Effector memory CD4-positive, alpha-beta T cell (primary cell): ENCODE measurements around the gene BYSL.
A peak's percentile ranks its signal among the peaks of the same experiment; 100 is the strongest.

Experiments used
- DNase-seq, 3 donors: peaks; one replicate each; pipeline ENCODE4 v3.0.0-alpha.2; 2020
- H3K27ac ChIP-seq: 2 replicates; pipeline ENCODE4 v1.7.0; 2013; ENCODE audit warnings: mild to moderate bottlenecking, low read length, moderate library complexity; ENCODE audit not compliant: insufficient read depth, poor library complexity, severe bottlenecking
- H3K27me3 ChIP-seq: replicated peaks from 2 replicates; pipeline ENCODE4 v1.7.0; 2013; ENCODE audit warnings: mild to moderate bottlenecking, low read length; ENCODE audit not compliant: insufficient read depth, control insufficient read depth, poor library complexity, severe bottlenecking
- H3K36me3 ChIP-seq: 2 replicates; pipeline ENCODE4 v1.7.0; 2013; ENCODE audit warnings: mild to moderate bottlenecking, low read length, moderate library complexity; ENCODE audit not compliant: control insufficient read depth, insufficient read depth
- H3K4me1 ChIP-seq: 2 replicates; pipeline ENCODE4 v1.7.0; 2013; ENCODE audit warnings: low read length, mild to moderate bottlenecking; ENCODE audit not compliant: control insufficient read depth, insufficient read depth, poor library complexity, severe bottlenecking
- H3K4me3 ChIP-seq: 2 replicates; pipeline ENCODE4 v1.7.0; 2013; ENCODE audit warnings: low read length, low read depth, mild to moderate bottlenecking; ENCODE audit not compliant: insufficient read depth, poor library complexity, severe bottlenecking
- H3K9me3 ChIP-seq: 2 replicates; pipeline ENCODE4 v1.7.0; 2013; ENCODE audit warnings: mild to moderate bottlenecking, low read length, moderate library complexity; ENCODE audit not compliant: control insufficient read depth

The BYSL gene

GRCh38 chr6:41960028-41960427 is 38.7 kb downstream of the BYSL start:
- H3K27ac ChIP-seq = no peak overlapping the region
- peaks cover 12% of the 10 kb centered on the region for H3K36me3 ChIP-seq
- H3K9me3 ChIP-seq = no peaks in the 10 kb centered on the region
- no peak for DNase-seq
- no peak overlapping the region for H3K4me3 ChIP-seq
- H3K4me1 ChIP-seq = peaks cover 15% of the 10 kb centered on the region
- no peaks in the 10 kb centered on the region for H3K27me3 ChIP-seq

GRCh38 chr6:41963371-41963770 is 42.1 kb downstream of the BYSL start:
- Histone ChIP-seq H3K9me3 (no peaks in the 10 kb centered on the region), H3K27me3 (no peaks in the 10 kb centered on the region), H3K36me3 (peaks cover 17% of the 10 kb centered on the region), H3K4me3 (no peak overlapping the region), H3K4me1 (peaks cover 25% of the 10 kb centered on the region), H3K27ac (peak overlapping the region; percentile 27)
- DNase-seq = no peak

GRCh38 chr6:41964201-41964887 is 43.0 kb downstream of the BYSL start:
- Histone ChIP-seq H3K4me3 (no peak overlapping the region), H3K27me3 (no peaks in the 10 kb centered on the region), H3K36me3 (peaks cover 17% of the 10 kb centered on the region), H3K9me3 (no peaks in the 10 kb centered on the region), H3K4me1 (peaks cover 22% of the 10 kb centered on the region), H3K27ac (no peak overlapping the region)
- no peak for DNase-seq

- DNase-seq = no peak
- Histone ChIP-seq H3K9me3 (no peaks in the 10 kb centered on the region), H3K4me1 (peaks cover 20% of the 10 kb centered on the region), H3K27ac (no peak overlapping the region), H3K27me3 (no peaks in the 10 kb centered on the region), H3K4me3 (no peak overlapping the region), H3K36me3 (peaks cover 19% of the 10 kb centered on the region)
Observed at GRCh38 chr6:41965429-41966213, 44.3 kb downstream of the BYSL start.

- H3K36me3 ChIP-seq = peaks cover 23% of the 10 kb centered on the region
- H3K9me3 ChIP-seq = no peaks in the 10 kb centered on the region
- H3K4me1 ChIP-seq = peaks cover 26% of the 10 kb centered on the region
- H3K27ac ChIP-seq = no peak overlapping the region
- no peak overlapping the region for H3K4me3 ChIP-seq
- no peak for DNase-seq
- no peaks in the 10 kb centered on the region for H3K27me3 ChIP-seq
Observed at GRCh38 chr6:41966214-41966920, 45.1 kb downstream of the BYSL start.

GRCh38 chr6:41966961-41967311 is 45.6 kb downstream of the BYSL start:
- H3K4me3 ChIP-seq = no peak overlapping the region
- no peaks in the 10 kb centered on the region for H3K27me3 ChIP-seq
- H3K36me3 ChIP-seq = peaks cover 23% of the 10 kb centered on the region
- H3K27ac ChIP-seq = no peak overlapping the region
- no peak for DNase-seq
- peaks cover 31% of the 10 kb centered on the region for H3K4me1 ChIP-seq
- no peaks in the 10 kb centered on the region for H3K9me3 ChIP-seq

GRCh38 chr6:41967312-41968287 is 46.3 kb downstream of the BYSL start:
- peaks cover 23% of the 10 kb centered on the region for H3K36me3 ChIP-seq
- no peaks in the 10 kb centered on the region for H3K9me3 ChIP-seq
- peak overlapping the region; percentile 27 for H3K27ac ChIP-seq
- no peak for DNase-seq
- no peaks in the 10 kb centered on the region for H3K27me3 ChIP-seq
- H3K4me1 ChIP-seq = peaks cover 33% of the 10 kb centered on the region
- no peak overlapping the region for H3K4me3 ChIP-seq

GRCh38 chr6:41970436-41970846 is 49.1 kb downstream of the BYSL start:
- Histone ChIP-seq H3K27ac (no peak overlapping the region), H3K9me3 (no peaks in the 10 kb centered on the region), H3K27me3 (no peaks in the 10 kb centered on the region), H3K4me1 (peaks cover 37% of the 10 kb centered on the region), H3K36me3 (peaks cover 11% of the 10 kb centered on the region), H3K4me3 (no peak overlapping the region)
- no peak for DNase-seq

- H3K27me3 ChIP-seq = no peaks in the 10 kb centered on the region
- H3K36me3 ChIP-seq = peaks cover 13% of the 10 kb centered on the region
- no peaks in the 10 kb centered on the region for H3K9me3 ChIP-seq
- peaks cover 29% of the 10 kb centered on the region for H3K4me1 ChIP-seq
- no peak overlapping the region for H3K27ac ChIP-seq
- DNase-seq = no peak
- no peak overlapping the region for H3K4me3 ChIP-seq
Observed at GRCh38 chr6:41972826-41973225, 51.5 kb downstream of the BYSL start.
